ENCODE measurements around the gene RAB36.
A peak's percentile ranks its signal among the peaks of the same experiment; 100 is the strongest.

Gene RAB36

DNA sequence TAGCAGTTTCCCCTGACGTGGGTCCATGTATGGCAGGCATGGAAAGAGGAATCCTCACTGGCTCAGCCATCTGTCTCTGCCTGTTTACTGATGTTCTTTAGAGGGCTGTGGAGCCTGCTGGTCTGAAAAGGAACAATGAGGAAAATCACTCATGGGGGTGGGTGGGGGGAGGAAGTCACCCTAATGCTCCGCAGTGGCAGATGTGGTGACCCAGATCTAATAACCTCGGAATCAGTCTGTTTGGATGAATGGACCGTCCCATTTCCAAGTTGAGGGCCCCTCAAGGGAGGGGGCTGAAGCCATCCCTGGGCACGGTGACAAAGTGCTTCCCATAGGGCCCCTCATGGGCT is 39.5 kb downstream of the RAB36 start:
- peak; percentile 63 for DNase-seq

- DNase-seq, result no peak
Observed at GRCh38 chr22:23187211-23187610, 41.9 kb downstream of the RAB36 start.

GRCh38 chr22:23187871-23188700 is 42.8 kb downstream of the RAB36 start:
- no peak for DNase-seq

GRCh38 chr22:23190526-23190925 is 45.2 kb downstream of the RAB36 start:
- DNase-seq, result no peak

DNA sequence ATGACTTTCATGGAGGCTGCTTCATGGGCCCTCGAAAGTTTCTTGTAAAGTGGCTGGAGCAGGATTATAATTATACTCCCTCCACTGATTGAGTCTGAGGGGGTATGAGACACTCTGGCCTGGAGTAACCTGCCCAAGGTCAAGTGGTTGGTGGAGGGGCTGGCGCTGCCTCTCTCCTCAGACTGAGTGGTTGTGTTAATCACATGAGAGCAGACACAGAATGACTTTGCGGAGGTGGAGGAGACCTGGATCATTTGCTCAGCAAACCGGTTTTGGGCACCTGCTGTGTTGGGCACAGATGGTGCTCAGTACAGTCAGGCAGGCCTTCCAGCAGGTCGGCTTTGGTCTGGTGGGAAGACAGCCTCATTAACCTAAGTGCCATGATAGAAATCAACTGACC is 46.9 kb downstream of the RAB36 start:
- DNase-seq, result peak; percentile 89

- no peak for DNase-seq
Observed at GRCh38 chr22:23192558-23192957, 47.3 kb downstream of the RAB36 start.

DNA sequence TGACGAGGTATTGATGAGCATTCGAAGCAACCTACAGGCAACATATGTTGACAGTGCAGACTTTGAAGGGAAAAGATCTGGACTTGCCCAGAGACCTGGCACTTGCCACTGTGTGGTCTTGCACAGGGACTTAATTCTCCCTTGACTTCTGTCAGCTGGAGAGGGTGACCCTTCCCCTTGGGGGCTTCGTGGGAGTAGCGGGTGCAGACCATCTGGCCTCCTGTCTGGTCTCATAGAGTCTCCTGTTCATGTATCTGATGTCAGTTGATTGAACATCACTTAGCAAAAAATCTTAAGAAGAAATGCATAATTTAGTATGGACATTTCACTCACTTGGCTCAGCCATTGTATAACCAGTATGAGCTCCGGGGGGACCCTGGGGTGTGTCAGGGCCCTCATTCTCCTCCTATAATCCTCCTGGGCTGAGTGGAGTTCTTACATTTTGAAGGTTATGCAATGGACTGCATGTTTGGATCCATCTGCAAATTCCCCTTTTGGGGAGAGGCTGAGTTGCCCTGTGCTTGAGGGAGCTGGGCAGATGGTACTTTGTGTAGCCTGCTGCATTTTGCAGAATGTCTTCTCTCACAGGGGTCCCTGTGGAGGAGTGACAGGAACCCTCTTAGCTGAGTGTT is 48.0 kb downstream of the RAB36 start:
- DNase-seq, result no peak

DNA sequence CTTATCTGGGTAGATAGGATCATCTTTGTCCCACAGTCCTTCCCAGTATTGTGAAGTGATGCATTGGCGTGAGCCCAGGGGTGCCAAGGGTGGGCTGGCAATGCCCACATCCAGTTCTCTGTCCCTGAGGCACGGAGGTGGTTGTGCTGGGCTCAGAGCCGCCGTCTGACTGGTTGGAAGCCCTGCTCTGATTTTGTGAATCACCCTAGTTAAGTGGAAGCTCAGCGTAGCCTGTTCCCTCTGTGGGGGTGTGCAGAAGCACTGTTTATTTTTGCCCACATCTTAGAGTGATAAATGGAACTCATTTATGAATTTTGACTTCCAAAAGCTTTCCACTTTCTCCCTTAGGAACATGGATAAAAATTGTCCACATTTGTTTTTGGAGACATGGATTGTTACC is 48.6 kb downstream of the RAB36 start:
- DNase-seq, result no peak

DNA sequence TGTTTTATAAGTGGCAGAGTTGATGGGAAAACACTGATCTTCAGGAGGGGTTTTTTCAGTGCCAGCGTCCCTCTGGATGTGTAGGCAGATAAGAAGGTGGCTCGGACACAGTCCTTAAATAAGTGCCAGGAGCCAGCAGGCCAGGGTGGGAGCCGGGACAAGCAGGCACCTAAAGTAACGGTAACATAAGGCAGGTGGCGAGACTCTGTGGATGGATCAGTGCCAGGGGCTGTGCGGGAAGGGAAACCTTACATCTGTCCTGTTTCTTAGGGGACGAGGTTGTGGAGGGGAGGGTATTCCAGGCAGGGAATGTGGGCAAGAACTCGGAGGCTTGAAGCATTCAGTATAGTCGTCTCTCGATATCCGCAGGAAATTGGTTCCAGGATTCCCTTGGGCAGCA is 50.9 kb downstream of the RAB36 start:
- peak; percentile 46 for DNase-seq

DNA sequence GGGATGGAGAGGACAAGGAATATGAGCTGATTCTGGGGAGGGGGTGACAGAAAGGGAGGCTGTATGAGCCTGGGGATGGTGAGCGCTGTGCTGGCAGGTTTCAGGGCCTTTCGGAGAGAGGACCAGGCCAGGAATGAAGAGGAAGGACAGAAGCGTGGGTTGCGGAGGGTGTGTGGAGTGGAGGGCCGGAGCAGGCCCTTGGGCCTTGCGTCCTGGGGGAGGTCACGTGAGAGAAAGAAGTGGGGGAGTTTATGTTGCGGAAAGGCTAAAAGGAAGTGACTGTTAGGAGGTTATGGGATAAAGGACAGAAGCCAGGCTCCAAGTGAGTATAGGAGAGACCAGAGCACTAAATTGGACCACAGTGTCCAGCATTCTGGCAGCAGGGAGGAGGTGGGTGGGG is 52.6 kb downstream of the RAB36 start:
- DNase-seq, result no peak

GRCh38 chr22:23199159-23199558 is 53.9 kb downstream of the RAB36 start:
- no peak for DNase-seq

GRCh38 chr22:23200898-23201297 is 55.6 kb downstream of the RAB36 start:
- DNase-seq, result no peak

- DNase-seq, result no peak
Observed at GRCh38 chr22:23202812-23203451, 57.7 kb downstream of the RAB36 start.

DNA sequence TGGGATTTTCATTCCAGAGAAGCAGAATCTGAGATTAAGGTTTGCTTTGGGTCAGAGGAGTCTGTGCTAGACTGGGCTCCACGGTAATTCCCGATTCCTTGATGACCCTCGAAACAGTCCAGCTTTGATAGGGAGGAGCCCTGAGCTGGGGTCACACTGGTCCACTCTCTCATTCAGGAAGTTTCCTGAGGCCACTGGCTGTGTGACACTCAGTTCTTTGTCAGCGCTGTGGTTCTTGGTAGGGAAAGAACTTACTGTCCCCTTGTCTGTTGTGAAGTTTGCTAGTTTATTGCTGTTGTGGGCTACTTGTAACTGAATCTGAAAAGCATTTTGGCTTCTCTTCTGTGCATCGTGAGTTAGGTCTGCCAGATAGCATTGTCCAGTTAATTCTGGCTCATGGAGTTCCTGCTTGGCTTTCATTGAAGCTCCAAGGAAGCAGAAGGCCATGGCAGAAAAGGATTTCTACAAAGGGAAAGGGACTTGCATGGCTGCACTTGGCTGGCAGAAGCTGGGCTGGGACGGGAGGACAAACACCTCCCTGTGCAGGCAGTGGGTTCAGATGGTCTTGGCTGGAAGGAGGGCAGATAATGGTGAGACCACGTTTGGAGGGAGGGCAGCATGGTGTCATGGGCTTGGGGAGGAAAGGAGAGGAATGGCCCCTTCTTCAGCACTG is 58.3 kb downstream of the RAB36 start:
- DNase-seq, result no peak

DNA sequence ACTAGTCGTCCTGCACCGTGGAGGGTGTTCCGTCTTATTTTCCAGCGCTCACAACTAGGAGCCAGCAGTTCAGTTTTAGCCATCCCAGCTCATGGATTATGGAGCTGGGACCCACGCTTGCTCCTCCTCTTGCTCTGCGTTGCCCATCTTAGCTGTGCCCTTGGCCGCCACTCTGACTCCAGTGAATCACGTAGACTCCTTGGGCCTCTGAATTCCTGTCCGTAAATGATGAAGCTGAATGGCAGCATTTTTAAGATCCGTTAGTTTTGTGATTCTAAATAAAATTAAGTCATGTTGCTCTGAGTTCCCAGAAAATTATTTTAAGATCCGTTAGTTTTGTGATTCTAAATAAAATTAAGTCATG is 58.8 kb downstream of the RAB36 start:
- no peak for DNase-seq

DNA sequence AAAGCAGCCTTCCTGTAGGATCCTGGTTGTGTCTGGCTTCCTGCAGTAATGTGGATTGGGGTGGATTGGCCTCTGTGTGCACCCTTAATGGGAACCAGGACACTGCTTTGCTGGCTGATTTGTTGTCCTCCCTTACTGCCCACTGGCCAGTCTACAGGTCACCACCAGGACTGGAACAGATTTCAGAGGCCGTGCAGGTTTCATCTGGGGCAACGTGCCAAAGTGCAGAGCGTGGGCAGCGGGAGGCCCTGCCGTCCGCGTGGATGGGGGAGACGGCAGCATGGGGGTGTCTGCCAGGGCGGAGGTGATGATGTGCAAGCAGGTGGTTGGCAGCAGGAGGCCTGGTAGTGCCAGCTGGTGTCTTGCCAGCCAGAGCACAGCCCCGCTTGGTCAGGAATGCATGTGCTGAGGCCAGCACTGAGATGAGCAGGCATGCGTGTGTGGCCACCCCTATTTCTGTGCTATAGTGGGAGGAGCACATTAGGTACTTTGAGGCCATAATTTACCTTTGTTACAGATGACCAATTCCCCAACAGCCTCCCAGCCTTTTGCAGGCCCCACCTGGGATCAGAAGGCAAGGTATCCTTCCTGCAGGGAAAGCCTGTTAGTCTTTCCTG is 59.4 kb downstream of the RAB36 start:
- peak; percentile 31 for DNase-seq

GRCh38 chr22:23205339-23206049 is 60.2 kb downstream of the RAB36 start:
- no peak for DNase-seq

DNA sequence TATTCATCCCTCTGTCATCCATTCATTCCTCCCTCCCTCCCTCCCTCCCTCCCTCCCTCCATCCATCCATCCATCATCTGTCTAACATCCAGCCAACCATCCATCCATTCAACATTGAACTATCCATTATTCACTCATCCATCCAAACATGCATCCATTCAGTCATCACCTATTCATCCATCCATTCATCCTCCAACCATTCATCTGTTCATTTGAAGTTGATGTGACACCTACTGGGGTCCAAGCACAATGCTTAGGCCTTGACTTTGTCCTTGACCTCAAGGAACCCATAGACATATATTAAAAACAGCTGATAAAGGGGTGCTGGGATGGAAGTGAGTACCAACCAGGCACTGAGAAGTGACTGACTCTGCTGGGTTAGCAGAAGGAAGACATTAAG is 61.6 kb downstream of the RAB36 start:
- no peak for DNase-seq

DNA sequence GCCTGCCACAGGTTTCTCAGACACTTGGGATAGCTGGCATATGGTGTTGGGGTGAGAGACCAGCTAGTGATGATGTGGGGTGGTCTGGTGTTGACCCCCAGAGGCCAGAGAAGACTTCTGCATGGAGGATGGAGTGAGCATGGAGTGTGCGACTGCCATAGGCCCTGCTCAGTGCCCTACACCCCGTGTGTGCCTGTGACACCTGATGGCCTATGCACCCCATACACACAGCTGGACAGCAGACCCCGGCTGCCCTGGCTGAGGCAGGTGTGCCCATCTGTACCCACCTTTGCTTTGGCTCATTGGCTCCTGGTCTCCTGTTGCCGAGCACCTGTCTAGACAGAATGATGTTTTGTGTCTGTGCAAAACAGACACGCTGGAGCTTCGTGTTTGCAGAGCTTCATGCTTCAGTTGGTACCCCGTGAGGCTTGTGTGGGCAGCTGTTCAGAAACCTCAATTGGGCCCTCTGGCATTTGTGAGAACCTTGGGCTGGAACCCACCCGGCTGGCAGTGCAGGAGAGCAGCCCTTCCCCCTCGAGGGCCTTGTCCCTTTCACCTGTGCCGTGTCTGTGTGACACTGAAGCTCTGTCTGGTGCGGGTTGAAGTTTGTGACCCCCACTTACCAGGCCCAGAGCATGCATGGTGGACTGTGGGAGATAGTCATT is 62.6 kb downstream of the RAB36 start:
- no peak for DNase-seq

DNA sequence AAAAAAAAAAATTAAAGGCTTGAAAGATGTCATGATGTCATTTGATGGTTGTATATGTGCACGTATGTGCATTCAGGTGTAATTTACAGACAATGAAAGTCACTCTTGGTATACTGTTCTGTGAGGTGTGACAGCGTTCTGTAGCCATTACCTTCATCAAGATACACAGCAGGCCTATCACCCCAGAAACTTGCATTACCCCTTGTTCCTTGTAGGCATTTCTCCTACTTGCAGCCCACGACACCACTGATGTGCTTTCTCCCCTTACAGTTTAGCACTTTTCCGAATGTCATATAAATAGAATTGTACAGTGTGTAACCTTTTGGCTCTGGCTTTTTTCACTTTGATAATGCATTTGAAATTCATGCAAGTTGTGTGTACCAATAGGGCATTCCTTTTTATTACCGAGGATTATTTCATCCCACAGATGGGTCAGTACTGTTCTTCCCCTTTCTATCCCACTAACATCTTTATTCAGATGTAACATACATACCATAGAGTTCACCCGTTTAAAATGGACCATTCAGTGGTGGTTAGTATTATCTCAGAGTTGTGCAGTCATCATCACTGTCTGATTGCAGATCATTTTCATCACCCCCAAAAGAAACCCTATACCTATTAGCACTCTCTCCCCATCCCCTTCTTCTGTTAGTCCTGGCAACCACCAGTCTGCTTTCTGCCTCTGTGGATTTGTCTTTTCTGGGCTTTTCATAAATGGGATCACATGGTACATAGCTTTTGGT is 65.3 kb downstream of the RAB36 start:
- DNase-seq, result no peak

GRCh38 chr22:23211622-23212021 is 66.3 kb downstream of the RAB36 start:
- DNase-seq, result no peak

Measured in NCI-H524 treated with DMSO at 0.1 percent for 48 hours (cell line).